ENCODE measurements around the gene SLC35F1.

GRCh38 chr6:118100717-118101116 is 193.7 kb downstream of the SLC35F1 start:
- TF ChIP-seq CTCF (IDR thresholded peaks at IDR 0.05) (no peak), POLR2A (IDR thresholded peaks at IDR 0.05) (no peak)

Data from lower leg skin (tissue), 3 donors.